Colonic mucosa (tissue), 4 donors: ENCODE data around the gene JAKMIP1. TPM values are rescaled to one million over a fixed set of nuclear protein-coding genes. Genes with fewer than 3 reads are reported as not detected.

ENCODE experiments used
- DNase-seq: peaks from one replicate; pipeline ENCODE4 v3.0.0-alpha.2; 2020
- H3K27ac ChIP-seq: fragments of 200-600 bp; one replicate; pipeline ENCODE4 v1.8.0; 2021
- H3K27me3 ChIP-seq: fragments of 200-600 bp; one replicate; pipeline ENCODE4 v1.8.0; 2021
- H3K36me3 ChIP-seq: fragments of 200-600 bp; one replicate; pipeline ENCODE4 v1.8.0; 2021
- H3K4me1 ChIP-seq: fragments of 200-600 bp; one replicate; pipeline ENCODE4 v1.8.0; 2021; ENCODE audit warnings: mild to moderate bottlenecking
- H3K4me3 ChIP-seq: fragments of 200-600 bp; one replicate; pipeline ENCODE4 v1.8.0; 2021
- H3K9ac ChIP-seq, 2 donors: one replicate each; pipeline ENCODE4 v1.7.0; 2013; ENCODE audit warnings: control low read depth in 2 of 2, low read depth in 2 of 2, low read length in 2 of 2
- H3K9me3 ChIP-seq: fragments of 200-600 bp; one replicate; pipeline ENCODE4 v1.8.0; 2021
- CTCF ChIP-seq: fragments of 200-600 bp; IDR thresholded peaks from one replicate; pipeline ENCODE4 v1.8.0; 2022; ENCODE audit warnings: antibody characterized with exemption, mild to moderate bottlenecking
- intact Hi-C: fragments of 100-400 bp; cut with DNase I; formaldehyde crosslinking; loops from one replicate; pipeline ENCODE4 v1.14.1; 2022
- total RNA-seq, 2 donors: library from RNA; stranded (reverse); fragmentation: NEBNext Ultra II Directional in 1 of 2; extraction: Animal tissue kit (Norgen Biotek cat#: 25700) in 1 of 2; gene quantifications; one replicate each; pipeline ENCODE4 v1.2.1, GENCODE V29; 2021
- donor health status: healthy.
- donor health status: DM: no; HTN: no; CAD: no.
- donor health status: DM: no; HTN: no; CAD: no.

The JAKMIP1 gene
- total RNA-seq, 2 donors from 2014 or later, result 0.19 to 0.42 TPM

- intact Hi-C loops, result no loop called here
- no peak for TF ChIP-seq CTCF
- no peak overlapping the region for H3K27ac ChIP-seq
- peaks cover 2% of the 10 kb centered on the region for H3K4me1 ChIP-seq
- no peak for DNase-seq
- no peaks in the 10 kb centered on the region for H3K9me3 ChIP-seq
- H3K9ac ChIP-seq, result no peak overlapping the region
- H3K27me3 ChIP-seq, result peaks cover 2% of the 10 kb centered on the region
- no peak overlapping the region for H3K4me3 ChIP-seq
- no peaks in the 10 kb centered on the region for H3K36me3 ChIP-seq
These were observed 4.7 kb upstream of the JAKMIP1 start for GRCh38 chr4:6204871-6205566.

DNA sequence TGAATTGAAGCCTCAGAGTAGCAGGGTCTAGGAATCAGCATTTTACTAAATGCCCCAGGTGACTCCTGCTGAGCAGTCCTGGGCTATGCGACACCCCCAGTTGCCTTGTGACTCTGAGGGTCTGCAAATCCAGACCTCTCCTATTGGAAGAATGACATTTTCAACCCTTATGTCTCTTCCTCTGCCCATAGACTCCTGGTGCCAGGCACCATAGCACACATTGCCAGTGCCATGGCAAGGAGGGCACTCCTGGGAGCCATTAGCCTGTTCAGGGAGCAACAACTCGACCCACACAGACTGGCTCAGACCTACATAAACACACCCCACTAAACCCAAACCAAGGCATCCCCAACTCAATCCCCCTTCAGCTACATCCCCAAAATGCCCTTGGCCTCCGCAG, 3.7 kb upstream of the JAKMIP1 start:
- H3K9ac ChIP-seq, result no peak overlapping the region
- H3K27me3 ChIP-seq, result peaks cover 10% of the 10 kb centered on the region
- DNase-seq, result no peak
- H3K27ac ChIP-seq, result no peak overlapping the region
- no peaks in the 10 kb centered on the region for H3K36me3 ChIP-seq
- no peak for TF ChIP-seq CTCF
- H3K4me1 ChIP-seq, result peaks cover 3% of the 10 kb centered on the region
- H3K9me3 ChIP-seq, result no peaks in the 10 kb centered on the region
- H3K4me3 ChIP-seq, result no peak overlapping the region
- intact Hi-C loops, result no loop called here

- Histone ChIP-seq H3K4me3 (no peak overlapping the region), H3K9me3 (no peaks in the 10 kb centered on the region), H3K27ac (no peak overlapping the region), H3K27me3 (peaks cover 18% of the 10 kb centered on the region), H3K4me1 (peaks cover 3% of the 10 kb centered on the region), H3K36me3 (no peaks in the 10 kb centered on the region), H3K9ac (no peak overlapping the region)
- intact Hi-C loops, result no loop called here
- DNase-seq, result no peak
- no peak for TF ChIP-seq CTCF
These were observed 1.3 kb upstream of the JAKMIP1 start for GRCh38 chr4:6201580-6202091.

DNA sequence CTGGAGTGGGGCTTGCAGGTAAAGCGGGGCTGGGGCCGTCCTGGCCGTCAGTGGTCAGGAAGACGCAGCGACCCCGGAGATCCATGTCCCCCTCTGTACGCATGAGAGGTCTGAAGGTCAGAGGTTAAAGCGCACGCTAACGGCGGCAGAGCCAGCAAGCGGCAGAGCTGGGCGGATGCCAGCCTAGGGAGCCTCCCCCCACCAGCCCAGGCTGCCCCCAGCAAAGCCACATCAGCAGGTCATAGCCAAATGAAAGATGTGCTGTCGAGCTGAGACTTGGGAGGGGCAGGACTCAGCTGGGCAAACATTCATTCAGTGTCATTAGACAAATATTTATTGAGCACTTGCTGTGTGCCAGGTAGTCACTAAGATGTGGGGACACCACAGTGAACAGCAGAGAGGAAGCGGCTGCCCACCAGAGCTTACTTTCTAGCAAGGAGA, 593 bp upstream of the JAKMIP1 start:
- Histone ChIP-seq H3K27me3 (peaks cover 18% of the 10 kb centered on the region), H3K27ac (no peak overlapping the region), H3K9ac (peak overlapping the region in 1 of 2 donors; percentile 43), H3K4me3 (no peak overlapping the region), H3K36me3 (no peaks in the 10 kb centered on the region), H3K9me3 (no peaks in the 10 kb centered on the region), H3K4me1 (peaks cover 3% of the 10 kb centered on the region)
- no peak for TF ChIP-seq CTCF
- intact Hi-C loops, result no loop called here
- DNase-seq, result no peak

DNA sequence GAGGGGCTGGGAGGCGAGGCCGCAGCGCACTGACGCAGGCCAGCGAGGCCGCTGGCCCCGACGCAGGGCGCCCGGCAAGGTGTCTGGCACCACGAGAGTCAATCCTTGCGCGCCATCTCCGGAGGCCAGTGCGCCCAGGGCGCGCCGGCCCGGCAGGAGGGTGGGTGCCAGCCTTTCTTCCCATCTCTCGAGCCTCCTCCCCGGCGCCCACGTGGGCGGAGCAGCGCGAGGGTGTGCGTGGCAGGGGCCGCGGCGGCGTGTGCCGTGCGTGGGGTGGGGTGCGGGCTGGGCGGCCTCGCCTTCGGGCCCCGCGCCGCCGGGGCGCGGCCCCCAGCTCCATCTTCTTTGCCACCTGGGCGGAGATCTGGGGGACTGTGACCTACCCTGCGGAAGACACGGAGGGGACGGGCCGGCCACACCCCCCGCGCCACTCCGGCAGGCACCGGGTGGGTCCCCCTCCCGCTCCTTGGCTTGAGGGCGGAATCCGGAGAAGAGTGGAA, 877 bp downstream of the JAKMIP1 start:
- H3K9me3 ChIP-seq, result no peaks in the 10 kb centered on the region
- DNase-seq, result no peak
- H3K9ac ChIP-seq, result no peak overlapping the region
- intact Hi-C loops, result no loop called here
- H3K4me3 ChIP-seq, result no peak overlapping the region
- peaks cover 3% of the 10 kb centered on the region for H3K4me1 ChIP-seq
- no peaks in the 10 kb centered on the region for H3K36me3 ChIP-seq
- no peak overlapping the region for H3K27ac ChIP-seq
- H3K27me3 ChIP-seq, result peaks cover 18% of the 10 kb centered on the region
- no peak for TF ChIP-seq CTCF
